SHP77 (cell line): ENCODE results near the gene DECR2.
"Not testable (repeated sequence)": the region's sequence is repeated elsewhere in the genome, so short reads cannot be mapped to it uniquely, and the experiment has no call there.

Experiments used
- DNase-seq, 2 experiments: peaks; one replicate each; lab custom pipeline; 2025; lab: John Stamatoyannopoulos, UW

Gene DECR2, protein sequence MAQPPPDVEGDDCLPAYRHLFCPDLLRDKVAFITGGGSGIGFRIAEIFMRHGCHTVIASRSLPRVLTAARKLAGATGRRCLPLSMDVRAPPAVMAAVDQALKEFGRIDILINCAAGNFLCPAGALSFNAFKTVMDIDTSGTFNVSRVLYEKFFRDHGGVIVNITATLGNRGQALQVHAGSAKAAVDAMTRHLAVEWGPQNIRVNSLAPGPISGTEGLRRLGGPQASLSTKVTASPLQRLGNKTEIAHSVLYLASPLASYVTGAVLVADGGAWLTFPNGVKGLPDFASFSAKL

DNA sequence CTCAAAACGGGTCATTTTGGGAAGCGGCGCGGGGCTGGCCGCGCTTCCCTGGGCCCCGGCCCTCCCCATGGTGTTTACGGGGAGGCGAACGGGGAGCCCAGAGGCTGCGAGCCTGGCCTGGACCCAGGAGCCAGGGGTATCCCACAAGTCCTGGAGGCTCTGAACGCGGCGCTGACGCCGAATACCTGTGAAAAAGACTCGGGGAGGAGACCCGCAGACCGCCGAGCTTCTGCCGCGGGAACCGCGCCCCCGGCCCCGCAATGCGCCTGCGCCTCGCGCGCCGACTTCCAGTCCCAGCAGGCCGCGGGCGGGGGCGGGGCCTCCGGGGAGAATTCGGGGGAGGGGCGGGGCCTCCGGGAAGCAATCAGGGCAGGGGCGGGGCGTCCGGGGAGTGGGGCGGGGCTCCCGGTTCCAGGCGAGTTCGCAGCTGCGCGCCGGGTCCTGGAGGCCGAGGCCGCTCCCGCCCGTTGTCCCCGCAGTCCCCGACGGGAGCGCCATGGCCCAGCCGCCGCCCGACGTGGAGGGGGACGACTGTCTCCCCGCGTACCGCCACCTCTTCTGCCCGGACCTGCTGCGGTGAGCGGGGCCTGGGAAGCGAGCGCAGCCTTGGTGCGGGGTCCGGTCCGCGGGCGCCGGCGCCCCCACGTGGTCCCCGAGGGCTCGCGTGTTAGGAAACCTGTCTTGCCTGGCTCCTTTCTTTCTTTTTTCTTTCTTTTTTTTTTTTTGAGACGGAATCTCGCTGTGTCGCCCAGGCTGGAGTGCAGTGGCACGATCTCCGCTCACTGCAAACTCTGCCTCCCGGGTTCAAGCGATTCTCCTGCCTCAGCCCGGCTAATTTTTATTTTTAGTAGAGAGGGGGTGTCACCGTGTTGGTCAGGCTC lies at the start of gene DECR2:
DECR2 (plus strand) TSS at position 418 of the 881 bp plus-strand sequence; CDS start at position 497, 79 bp downstream.
- DNase-seq = peak; percentile 76 to 88

DNA sequence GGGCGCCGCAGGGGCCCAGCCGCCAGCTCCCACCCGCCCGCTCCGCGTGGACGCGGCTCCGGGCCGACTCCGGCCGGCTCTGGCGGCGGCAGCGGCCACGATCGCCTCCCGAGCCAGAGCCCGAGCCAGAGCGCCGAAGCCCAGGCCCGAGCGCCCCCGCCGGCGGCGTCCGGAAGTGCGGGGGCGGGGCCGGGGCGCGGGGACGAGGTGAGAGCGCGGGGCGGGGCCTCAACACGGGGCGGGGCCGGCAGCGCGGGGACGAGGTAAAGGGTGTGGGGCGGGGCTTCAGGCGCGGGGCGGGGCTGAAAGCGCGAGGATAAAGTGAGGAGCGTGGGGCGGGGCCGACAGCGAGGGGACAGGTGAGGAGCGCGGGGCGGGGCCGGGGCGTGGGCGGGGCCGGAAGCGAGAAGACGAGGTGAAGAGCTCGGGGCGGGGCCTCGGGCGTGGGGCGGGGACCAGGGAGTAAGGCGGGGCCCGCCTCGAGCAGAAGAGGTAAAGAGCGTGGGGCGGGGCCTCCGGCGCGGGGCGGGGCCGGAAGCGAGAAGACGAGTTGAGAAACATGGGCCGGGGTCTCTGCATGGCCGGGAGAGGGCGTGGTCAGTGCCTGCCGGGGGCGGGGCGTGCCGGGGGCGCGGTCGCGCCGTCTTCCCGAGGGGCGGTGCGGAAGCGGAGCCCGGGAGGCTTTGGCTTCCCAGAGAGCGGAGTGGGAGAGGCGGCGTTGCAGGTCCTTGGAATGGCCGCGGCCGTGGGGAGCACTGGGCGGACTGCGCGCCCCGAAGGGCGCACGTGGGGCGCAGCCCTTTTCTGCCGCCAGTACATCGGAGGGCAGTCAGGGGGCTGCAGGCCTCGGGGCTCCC lies 48.9 kb upstream of the DECR2 start, which contains the start of gene AXIN1:
AXIN1 (minus strand) TSS at position 177 of the 857 bp plus-strand sequence. CDS start 5,698 bp downstream, outside the sequence.
- peak; percentile 94 to 97 for DNase-seq

DNA sequence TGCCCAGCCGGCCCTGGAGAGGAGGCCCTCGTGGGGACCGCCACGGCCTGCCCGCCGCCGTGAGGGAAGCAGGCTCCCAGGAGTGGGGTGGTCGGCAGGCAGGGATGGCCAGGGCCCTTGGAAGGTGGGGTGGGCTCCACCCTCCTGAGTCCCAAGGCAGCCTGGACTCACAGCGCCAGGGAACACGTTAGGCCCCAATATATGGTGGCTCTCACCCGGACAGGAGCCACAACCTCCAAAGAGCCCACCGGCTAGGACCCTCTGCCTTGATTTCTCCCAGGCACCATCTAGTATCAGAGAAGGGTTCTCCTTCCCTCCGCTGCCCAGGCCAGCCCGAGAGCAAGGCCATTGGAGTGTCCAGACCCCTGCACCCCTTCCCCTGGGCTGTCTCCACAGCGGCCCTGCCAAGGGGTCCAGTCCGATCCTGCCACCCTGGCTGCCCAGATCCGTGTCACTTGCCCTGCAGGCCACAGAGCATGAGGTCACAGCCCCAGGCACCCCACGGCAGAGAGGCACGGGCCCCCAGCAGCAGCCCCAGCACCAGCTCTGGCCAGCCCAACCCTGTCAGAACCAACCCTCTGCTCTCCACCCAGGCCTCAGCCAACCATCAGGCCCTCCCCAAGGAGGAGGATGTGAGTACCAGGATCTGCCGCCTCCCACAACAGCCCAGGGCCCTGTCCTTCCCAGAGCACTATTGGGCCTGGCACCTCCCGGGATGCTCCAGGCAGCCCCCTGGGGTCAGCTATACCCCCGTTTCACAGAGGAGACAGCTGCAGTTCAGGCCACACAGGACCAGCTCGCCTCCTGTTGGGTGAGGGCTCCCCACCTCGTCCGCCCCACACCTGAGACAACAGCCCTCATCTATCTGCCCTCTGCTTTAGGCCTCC lies 48.0 kb upstream of the DECR2 start:
- no peak for DNase-seq

DNA sequence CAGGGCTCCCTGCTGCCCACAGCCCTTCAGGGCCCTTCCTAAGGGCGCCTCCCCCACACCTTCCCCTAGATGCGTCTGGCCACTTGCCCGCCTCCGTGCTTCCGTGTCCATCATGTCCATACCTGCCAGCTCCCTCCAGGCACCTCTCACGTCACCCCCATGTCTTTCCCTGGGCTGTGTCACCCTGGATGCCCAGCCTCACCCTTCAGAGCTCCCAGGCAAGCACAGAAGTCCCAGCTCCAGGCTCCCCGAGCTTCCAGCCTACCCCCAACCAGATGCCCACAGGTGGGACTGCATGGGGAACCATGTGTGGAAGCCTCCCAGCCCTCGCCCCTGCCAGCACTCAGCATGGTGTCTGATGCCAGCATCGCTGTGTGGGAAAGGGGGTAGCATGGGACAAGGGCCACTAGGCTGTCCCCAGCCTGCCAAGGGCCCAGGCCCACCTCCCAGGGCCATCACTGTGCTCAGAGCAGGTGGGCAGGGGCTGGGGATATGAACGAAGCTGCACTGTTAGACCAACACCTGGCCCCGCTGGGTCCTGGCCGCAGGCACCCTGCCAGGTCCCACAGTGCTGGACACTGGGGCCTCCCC lies 47.3 kb upstream of the DECR2 start:
- no peak for DNase-seq

DNA sequence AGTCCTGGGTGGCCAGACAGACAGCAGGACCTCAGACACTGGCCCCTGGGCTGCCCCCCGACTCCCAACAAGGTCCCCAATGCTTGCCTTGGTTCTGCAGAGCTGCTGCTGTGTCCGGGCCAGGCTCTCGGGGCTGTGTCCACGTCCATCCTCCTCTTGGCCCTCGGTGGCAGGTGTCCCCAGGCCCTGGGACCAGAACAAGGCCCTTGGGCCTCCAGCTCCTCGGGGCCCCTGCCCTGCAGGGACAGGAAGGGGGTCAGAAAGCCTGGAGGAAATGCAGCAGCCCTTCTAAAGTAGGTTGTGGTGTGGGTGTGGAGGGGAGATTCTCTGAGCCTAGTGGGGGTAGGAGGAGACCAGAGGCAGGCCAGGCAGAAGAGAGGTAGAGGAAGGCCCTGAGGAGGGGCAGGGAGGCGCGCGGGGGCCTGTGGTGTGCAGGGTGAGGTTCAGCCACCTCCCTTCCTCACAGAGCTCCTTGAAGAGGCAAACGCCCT lies 46.7 kb upstream of the DECR2 start:
- no peak for DNase-seq

- no peak for DNase-seq
Measured at GRCh38 chr16:356741-357140, 44.9 kb upstream of the DECR2 start.

DNA sequence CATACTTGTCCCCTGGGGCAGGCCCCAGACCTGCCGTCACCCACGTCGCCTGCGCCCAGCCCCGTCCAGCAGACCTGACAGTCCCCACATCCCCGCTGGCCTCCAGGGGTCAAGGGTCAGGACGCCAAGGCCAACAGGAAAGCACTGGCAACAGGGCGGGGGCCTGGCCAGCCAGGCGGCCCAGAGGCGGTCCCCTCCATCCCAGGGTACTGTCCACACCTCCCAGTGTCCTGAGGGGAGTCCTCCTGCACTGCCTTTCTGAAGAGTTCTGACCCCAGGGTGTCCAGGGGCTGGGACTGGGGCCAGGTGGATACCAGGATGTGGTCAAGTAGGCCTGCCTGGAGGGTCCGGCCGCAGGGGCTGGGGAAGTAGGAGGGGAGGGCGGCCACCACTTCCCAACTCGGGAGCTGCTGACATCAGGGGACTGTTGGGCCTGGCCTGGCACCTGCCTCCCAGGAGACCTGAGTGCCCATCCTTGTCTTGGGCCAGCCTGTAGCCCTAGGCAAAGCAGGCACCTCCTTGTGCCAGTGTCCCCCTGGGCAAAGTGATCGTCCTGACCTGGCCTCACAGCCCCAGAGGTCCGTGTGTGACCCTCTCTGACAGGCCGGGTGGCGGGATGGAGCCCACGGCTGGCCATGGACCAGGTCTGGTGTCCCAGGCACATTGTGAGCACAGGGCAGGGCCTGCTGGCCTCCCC lies 42.5 kb upstream of the DECR2 start:
- DNase-seq = no peak

- no peak for DNase-seq
Measured at GRCh38 chr16:359871-360697, 41.6 kb upstream of the DECR2 start.

- DNase-seq = no peak
Measured at GRCh38 chr16:360698-361336, 40.9 kb upstream of the DECR2 start.

GRCh38 chr16:361341-361871 lies 40.3 kb upstream of the DECR2 start:
- no peak for DNase-seq

GRCh38 chr16:361872-362701 lies 39.6 kb upstream of the DECR2 start:
- DNase-seq = peak; percentile 77 to 87

- not testable (repeated sequence) for DNase-seq
Measured at GRCh38 chr16:362702-362999, 39.0 kb upstream of the DECR2 start.

DNA sequence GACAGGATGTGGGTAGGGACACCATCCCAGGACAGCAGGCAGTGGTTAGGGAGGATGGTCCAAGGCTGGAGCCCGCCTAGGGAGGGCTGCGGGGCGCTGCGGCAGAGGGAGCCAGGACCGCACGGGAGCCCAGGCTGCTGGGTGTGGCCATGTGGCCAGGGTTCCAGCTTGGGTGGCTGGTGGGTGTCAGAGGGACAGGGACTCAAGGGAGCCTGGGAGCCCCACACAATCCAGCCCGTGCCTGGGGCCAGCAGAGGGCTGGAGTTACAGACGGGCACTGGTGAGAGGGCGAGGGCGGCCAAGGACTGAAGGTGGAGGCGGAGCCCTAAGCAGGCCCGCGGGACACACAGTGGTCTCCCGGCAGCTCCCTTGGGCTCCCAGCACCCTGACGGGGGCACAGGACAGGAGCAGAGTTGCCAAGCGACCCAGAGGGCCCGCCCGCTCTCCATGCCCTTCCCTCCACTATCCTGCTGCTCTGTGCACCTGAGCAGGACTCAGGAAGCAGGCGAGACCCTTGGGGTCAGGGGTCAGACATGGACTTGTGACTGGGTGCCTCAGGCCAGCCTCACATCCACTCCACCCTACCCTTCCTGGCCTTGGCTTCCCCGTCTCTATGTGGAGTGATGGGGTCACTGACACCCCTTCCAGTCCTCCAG lies 38.4 kb upstream of the DECR2 start:
- no peak for DNase-seq

DNA sequence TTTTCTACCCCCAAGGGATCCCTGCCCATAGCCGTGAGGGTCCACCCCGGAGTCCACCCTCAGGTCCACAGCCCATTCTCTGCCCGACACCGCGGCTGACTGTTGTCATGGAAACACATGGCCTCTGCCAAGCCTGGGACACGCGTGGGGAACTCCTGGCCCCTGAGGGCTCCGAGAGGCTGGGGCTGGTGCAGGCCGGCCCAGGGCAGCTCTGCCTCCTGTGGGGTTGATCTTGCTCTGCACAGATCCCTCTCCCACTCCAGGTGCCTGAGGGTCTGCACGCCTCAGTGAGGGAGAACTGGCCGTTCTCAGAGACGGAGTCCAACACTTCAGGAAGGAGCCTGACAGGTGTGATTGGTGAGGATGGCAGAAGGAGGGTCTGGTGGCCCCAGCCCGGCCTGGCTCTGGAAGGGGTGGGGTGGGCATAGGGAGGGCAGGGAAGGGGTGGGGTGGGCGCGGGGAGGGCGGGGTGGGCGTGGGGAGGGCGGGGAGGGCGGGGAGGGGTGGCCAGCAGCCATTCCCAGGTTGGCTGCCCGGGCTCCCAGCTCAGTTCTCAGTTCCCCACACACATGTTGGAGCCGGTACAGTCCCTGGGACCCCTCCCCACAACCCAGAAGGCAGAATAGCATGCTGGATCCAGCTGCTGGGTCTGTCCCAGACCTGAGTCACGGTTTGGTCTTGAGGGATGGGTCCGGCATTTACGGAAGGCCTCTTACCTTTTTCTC lies 37.8 kb upstream of the DECR2 start:
- no peak for DNase-seq

DNA sequence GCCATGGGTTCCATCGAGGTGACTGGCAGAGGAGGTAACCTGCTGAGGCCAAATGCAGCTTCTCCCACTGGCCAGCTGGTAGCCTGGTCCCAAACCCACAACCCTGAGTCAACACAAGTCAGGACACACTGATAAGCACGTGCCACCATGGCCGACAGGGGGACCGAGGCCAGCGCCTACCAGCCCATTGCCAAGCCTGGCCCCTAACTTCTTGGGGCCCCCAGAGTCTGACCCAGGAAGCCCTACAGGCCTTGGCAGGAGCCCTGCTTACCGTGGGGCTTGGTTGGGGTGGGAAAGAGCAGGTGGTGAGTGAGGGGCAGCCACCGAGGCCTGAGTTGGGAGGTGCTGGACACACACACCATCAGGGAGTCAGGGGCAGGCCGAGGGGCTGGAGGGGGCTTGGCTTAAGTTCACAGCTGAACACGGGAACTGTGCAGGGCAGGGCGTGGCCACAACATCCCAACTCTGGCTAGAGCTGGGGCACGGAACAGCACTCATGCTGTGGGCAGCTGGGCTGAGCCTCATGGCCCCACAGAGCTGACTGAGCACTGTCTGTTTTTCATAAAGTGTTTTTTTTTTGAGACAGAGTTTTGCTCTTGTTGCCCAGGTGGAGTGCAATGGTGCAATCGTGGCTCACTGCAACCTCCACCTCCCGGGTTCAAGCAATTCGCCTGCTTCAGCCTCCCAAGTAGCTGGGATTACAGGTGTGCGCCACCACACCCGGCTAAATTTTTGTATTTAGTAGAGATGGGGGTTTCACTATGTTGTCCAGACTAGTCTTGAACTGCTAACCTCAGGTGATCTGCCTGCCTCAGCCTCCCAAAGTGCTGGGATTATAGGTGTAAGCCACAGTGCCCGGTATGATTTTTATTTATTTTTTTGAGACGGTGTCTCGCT lies 36.8 kb upstream of the DECR2 start:
- no peak for DNase-seq
